Loucy (cell line): Measurements from ENCODE around the gene ASTL.

Source experiments
- H2AFZ ChIP-seq: fragments of 200-600 bp; sonication (generic); 2 replicates; pipeline ENCODE4 v1.6.0; 2016; ENCODE audit warnings: antibody characterized with exemption, mild to moderate bottlenecking, low read length, moderate library complexity
- H3F3A ChIP-seq: fragments of 200-600 bp; 2 replicates; pipeline ENCODE4 v1.6.0; 2016; ENCODE audit warnings: antibody characterized with exemption, low read depth, mild to moderate bottlenecking
- H3K27me3 ChIP-seq: fragments of 200-600 bp; sonication (generic); 2 replicates; pipeline ENCODE4 v1.6.1; 2014; ENCODE audit warnings: low read length, mild to moderate bottlenecking; ENCODE audit not compliant: insufficient read depth, poor library complexity, severe bottlenecking
- H3K36me3 ChIP-seq: fragments of 200-600 bp; sonication (generic); 2 replicates; pipeline ENCODE4 v1.6.1; 2016; ENCODE audit warnings: low read length; ENCODE audit not compliant: insufficient read depth
- H3K4me1 ChIP-seq: fragments of 200-600 bp; sonication (generic); 2 replicates; pipeline ENCODE4 v1.5.1; 2014; ENCODE audit warnings: low read length, mild to moderate bottlenecking; ENCODE audit not compliant: insufficient read depth, poor library complexity, severe bottlenecking
- H3K4me2 ChIP-seq: fragments of 200-600 bp; sonication (generic); 2 replicates; pipeline ENCODE4 v1.6.0; 2014; ENCODE audit warnings: antibody characterized with exemption, low read length, low read depth, mild to moderate bottlenecking; ENCODE audit not compliant: poor library complexity, severe bottlenecking
- H3K4me3 ChIP-seq: fragments of 200-600 bp; sonication (generic); 2 replicates; pipeline ENCODE4 v1.5.1; 2014; ENCODE audit warnings: low read length, mild to moderate bottlenecking, mixed read lengths; ENCODE audit not compliant: poor library complexity, severe bottlenecking
- H3K79me2 ChIP-seq: fragments of 200-600 bp; sonication (generic); 2 replicates; pipeline ENCODE4 v1.6.1; 2014; ENCODE audit warnings: low read length; ENCODE audit not compliant: insufficient read depth
- H3K9ac ChIP-seq: fragments of 200-600 bp; sonication (generic); 2 replicates; pipeline ENCODE4 v1.6.0; 2014; ENCODE audit warnings: mild to moderate bottlenecking, low read depth, low read length, moderate library complexity; ENCODE audit not compliant: poor library complexity, severe bottlenecking
- H3K9me2 ChIP-seq: fragments of 200-600 bp; sonication (generic); replicated peaks from 2 replicates; pipeline ENCODE4 v1.6.1; 2016; ENCODE audit warnings: low read depth, low read length, mixed read lengths
- H3K9me3 ChIP-seq: fragments of 200-600 bp; sonication (generic); 2 replicates; pipeline ENCODE4 v1.6.1; 2014; ENCODE audit warnings: mild to moderate bottlenecking, antibody characterized with exemption, low read length, low read depth; ENCODE audit not compliant: insufficient read depth
- H4K20me1 ChIP-seq: fragments of 200-600 bp; sonication (generic); 2 replicates; pipeline ENCODE4 v1.6.0; 2014; ENCODE audit warnings: antibody characterized with exemption, low read length, mild to moderate bottlenecking; ENCODE audit not compliant: insufficient read depth, poor library complexity, severe bottlenecking
- CTCF ChIP-seq: fragments of 200-600 bp; sonication (generic); conservative IDR thresholded peaks from 2 replicates; pipeline ENCODE4 v1.5.1; 2014; ENCODE audit warnings: mild to moderate bottlenecking, antibody characterized with exemption, low read length
- EZH2phosphoT487 ChIP-seq: fragments of 200-600 bp; IDR thresholded peaks from 2 replicates; pipeline ENCODE4 v1.6.1; 2018; ENCODE audit warnings: antibody characterized with exemption, mild to moderate bottlenecking, moderate library complexity, borderline replicate concordance

ASTL gene

GRCh38 chr2:96156926-96157648 is 18.8 kb upstream of the ASTL start:
- H3K4me2 ChIP-seq = no peak overlapping the region
- no peaks in the 10 kb centered on the region for H3K9me3 ChIP-seq
- no peak overlapping the region for H3K9ac ChIP-seq
- H3K4me1 ChIP-seq = peaks cover 22% of the 10 kb centered on the region
- no peaks in the 10 kb centered on the region for H3K9me2 ChIP-seq
- H3K27me3 ChIP-seq = no peaks in the 10 kb centered on the region
- no peaks in the 10 kb centered on the region for H3K79me2 ChIP-seq
- H3K4me3 ChIP-seq = no peak overlapping the region
- no peaks in the 10 kb centered on the region for H3F3A ChIP-seq
- no peaks in the 10 kb centered on the region for H4K20me1 ChIP-seq
- H3K36me3 ChIP-seq = no peaks in the 10 kb centered on the region
- H2AFZ ChIP-seq = no peak overlapping the region
- TF ChIP-seq CTCF (no peak), EZH2phosphoT487 (no peak)

GRCh38 chr2:96156011-96156820 is 17.9 kb upstream of the ASTL start:
- H3K4me3 ChIP-seq = no peak overlapping the region
- H3K4me1 ChIP-seq = peaks cover 21% of the 10 kb centered on the region
- H4K20me1 ChIP-seq = no peaks in the 10 kb centered on the region
- H3K4me2 ChIP-seq = no peak overlapping the region
- no peaks in the 10 kb centered on the region for H3K9me3 ChIP-seq
- TF ChIP-seq EZH2phosphoT487 (no peak), CTCF (no peak; the same call in 1 of the 2 replicates)
- H3K27me3 ChIP-seq = no peaks in the 10 kb centered on the region
- no peaks in the 10 kb centered on the region for H3K36me3 ChIP-seq
- no peaks in the 10 kb centered on the region for H3F3A ChIP-seq
- H3K9ac ChIP-seq = no peak overlapping the region
- H3K79me2 ChIP-seq = no peaks in the 10 kb centered on the region
- H2AFZ ChIP-seq = no peak overlapping the region
- no peaks in the 10 kb centered on the region for H3K9me2 ChIP-seq

GRCh38 chr2:96154506-96155380 is 16.4 kb upstream of the ASTL start:
- H3K27me3 ChIP-seq = no peaks in the 10 kb centered on the region
- H2AFZ ChIP-seq = no peak overlapping the region
- no peak for TF ChIP-seq CTCF
- no peak for TF ChIP-seq EZH2phosphoT487
- no peaks in the 10 kb centered on the region for H4K20me1 ChIP-seq
- H3K4me3 ChIP-seq = no peak overlapping the region
- no peak overlapping the region for H3K4me2 ChIP-seq
- no peaks in the 10 kb centered on the region for H3K79me2 ChIP-seq
- H3K9ac ChIP-seq = no peak overlapping the region
- no peaks in the 10 kb centered on the region for H3F3A ChIP-seq
- H3K4me1 ChIP-seq = peaks cover 25% of the 10 kb centered on the region
- no peaks in the 10 kb centered on the region for H3K36me3 ChIP-seq
- no peaks in the 10 kb centered on the region for H3K9me2 ChIP-seq
- H3K9me3 ChIP-seq = no peaks in the 10 kb centered on the region
